Panc1 (cell line): ENCODE data around the gene TRIM22. TPM values are rescaled to one million over a fixed set of nuclear protein-coding genes. Genes with fewer than 3 reads are reported as not detected.

Source experiments
- ATAC-seq: fragments of 200-7000 bp; cut with Tn5 transposase; 2 replicates; pipeline ENCODE4 v1.9.1; 2020; ENCODE audit warnings: mild to moderate bottlenecking, moderate library complexity
- BruUV-seq: library from RNA; stranded (reverse); fragments of 400-500 nt; replicated peaks from 2 replicates; lab custom pipeline; 2021; lab: Mats Ljungman, UMichigan
- CTCF ChIA-PET: fragments of 300-600 bp; sonication (Branson Sonifier 250); formaldehyde crosslinking; loops from one replicate; lab custom pipeline; 2022; ENCODE audit warnings: antibody characterized with exemption; lab: Charles Lee
- POLR2A ChIA-PET: fragments of 300-600 bp; sonication (Branson Sonifier 250); formaldehyde crosslinking; loops from one replicate; lab custom pipeline; 2022; ENCODE audit warnings: antibody characterized with exemption; lab: Charles Lee
- DNase-seq: peaks from one replicate; pipeline ENCODE4 v3.0.0-alpha.2; 2010; ENCODE audit warnings: low read depth, low spot score
- H3K27ac ChIP-seq: 2 replicates; pipeline ENCODE4 v1.5.1; 2011; ENCODE audit warnings: mild to moderate bottlenecking, low read length, inconsistent platforms
- H3K27me3 ChIP-seq: fragments of 200-500 bp; sonication (Bioruptor generic); 2 replicates; pipeline ENCODE4 v1.6.0; 2014; ENCODE audit warnings: low read length, inconsistent platforms; ENCODE audit not compliant: control insufficient read depth, insufficient read depth
- H3K36me3 ChIP-seq: fragments of 200-500 bp; sonication (Bioruptor generic); 2 replicates; pipeline ENCODE4 v1.5.1; 2014; ENCODE audit warnings: inconsistent platforms, mild to moderate bottlenecking, low read length, moderate library complexity; ENCODE audit not compliant: control insufficient read depth, insufficient read depth
- H3K4me1 ChIP-seq: 2 replicates; pipeline ENCODE4 v1.5.1; 2011; ENCODE audit warnings: inconsistent platforms, mild to moderate bottlenecking, low read length, moderate library complexity; ENCODE audit not compliant: control insufficient read depth, insufficient read depth
- H3K4me3 ChIP-seq, 2 experiments: 2 replicates each; pipeline ENCODE4 v1.5.1; 2011 to 2012; ENCODE audit warnings: low read depth in 2 of 2, low read length in 2 of 2, mild to moderate bottlenecking in 2 of 2, inconsistent platforms in 1 of 2, moderate library complexity in 1 of 2
- H3K9me3 ChIP-seq: fragments of 200-500 bp; sonication (Bioruptor generic); 2 replicates; pipeline ENCODE4 v1.5.1; 2014; ENCODE audit warnings: low read depth, mild to moderate bottlenecking, inconsistent platforms, low read length, moderate library complexity; ENCODE audit not compliant: control insufficient read depth, insufficient read depth
- CTCF ChIP-seq: fragments of 450-650 bp; IDR thresholded peaks from 2 replicates; pipeline ENCODE4 v1.5.1; 2017; ENCODE audit warnings: mild to moderate bottlenecking
- POLR2AphosphoS5 ChIP-seq: IDR thresholded peaks from 2 replicates; pipeline ENCODE4 v1.6.1; 2012; ENCODE audit warnings: mild to moderate bottlenecking, low read depth, low read length, moderate library complexity
- REST ChIP-seq, 2 experiments: IDR thresholded peaks; 2 replicates each; pipeline ENCODE4 v1.6.1; 2011 to 2012; ENCODE audit warnings: low read depth in 2 of 2, control low read depth in 1 of 2, low read length in 1 of 2, mild to moderate bottlenecking in 1 of 2, moderate library complexity in 1 of 2; ENCODE audit not compliant: insufficient read depth in 1 of 2
- SIN3A ChIP-seq: IDR thresholded peaks from 2 replicates; pipeline ENCODE4 v1.6.1; 2012; ENCODE audit warnings: low read depth, mild to moderate bottlenecking, low read length, moderate library complexity, borderline replicate concordance; ENCODE audit not compliant: insufficient read depth
- TCF7L2 ChIP-seq: IDR thresholded peaks from 2 replicates; pipeline ENCODE4 v1.6.1; 2011; ENCODE audit warnings: mild to moderate bottlenecking, low read depth, low read length, inconsistent platforms
- in situ Hi-C: cut with HindIII; loops from 2 replicates; pipeline ENCODE4 v1.10.0; 2016; ENCODE audit warnings: low sequenced_read_pairs, low pct_unique_long_range_greater_than_20kb
- intact Hi-C: fragments of 100-400 bp; cut with micrococcal nuclease; formaldehyde crosslinking; loops from one replicate; pipeline ENCODE4 v1.10.0; 2022; ENCODE audit not compliant: unreplicated experiment
- total RNA-seq: library from RNA; stranded (reverse); gene quantifications from one replicate; pipeline ENCODE4 v1.2.1, GENCODE V29; 2021; ENCODE audit not compliant: unreplicated experiment

TRIM22 gene
- total RNA-seq, 1 experiment from 2014 or later = 1.4 TPM

GRCh38 chr11:5749836-5750235, 60.2 kb downstream of the TRIM22 start:
- Histone ChIP-seq H3K4me1 (no peaks in the 10 kb centered on the region), H3K36me3 (no peaks in the 10 kb centered on the region), H3K9me3 (no peaks in the 10 kb centered on the region), H3K4me3 (no peak overlapping the region), H3K27me3 (peaks cover 2% of the 10 kb centered on the region; the same call in 1 of the 2 replicates), H3K27ac (no peak overlapping the region)
- no peak for TF ChIP-seq REST (IDR thresholded peaks at IDR 0.05; ENCODE audit: insufficient read depth in 1 of 2, low read depth in 2 of 2, low read length in 1 of 2)
- ATAC-seq (no peak), DNase-seq (no peak)
- ChIA-PET CTCF (no interaction called here), POLR2A (no interaction called here)
- intact Hi-C loops = no loop called here
- in situ Hi-C loops = no loop called here
- BruUV-seq = no TSS peak

GRCh38 chr11:5753943-5754342, 64.4 kb downstream of the TRIM22 start, which contains the start of gene OR52N4:
Gene OR52N4 (plus strand): TSS chr11:5754243. CDS start chr11:5754741, 498 bp downstream.
- no peak for ATAC-seq
- TF ChIP-seq REST (IDR thresholded peaks at IDR 0.05; ENCODE audit: insufficient read depth in 1 of 2, low read depth in 2 of 2, low read length in 1 of 2) = no peak
- TF ChIP-seq CTCF = no peak
- no peak for TF ChIP-seq POLR2AphosphoS5
- TF ChIP-seq TCF7L2 = no peak
- TF ChIP-seq SIN3A = no peak
- Histone ChIP-seq H3K9me3 (no peaks in the 10 kb centered on the region), H3K27me3 (peaks cover 2% of the 10 kb centered on the region; the same call in 1 of the 2 replicates), H3K4me1 (no peaks in the 10 kb centered on the region), H3K4me3 (no peak within 1 kb of the TSS), H3K36me3 (no peaks in the 10 kb centered on the region), H3K27ac (no peak within 1 kb of the TSS)
- CTCF ChIA-PET = no interaction called here
- no TSS peak for BruUV-seq
- no peak for DNase-seq
- in situ Hi-C loops (no loop called here), intact Hi-C loops (no loop called here)
- POLR2A ChIA-PET = no interaction called here

Other genes starting within 250 kb of the TRIM22 start
- gene OR51I1, start 248.3 kb upstream of the TRIM22 start, total RNA-seq = not detected
- gene OR51I2, start 240.5 kb upstream of the TRIM22 start, total RNA-seq = not detected
- not detected for gene OR52D1, start 201.1 kb upstream of the TRIM22 start, total RNA-seq
- not detected for gene UBQLN3, start 179.8 kb upstream of the TRIM22 start, total RNA-seq
- gene UBQLNL, start 173.1 kb upstream of the TRIM22 start, total RNA-seq = 0.72 TPM
- gene OR52H1, start 141.2 kb upstream of the TRIM22 start, total RNA-seq = 0.15 TPM
- gene OR52B6, start 108.9 kb upstream of the TRIM22 start, total RNA-seq = not detected
- gene TRIM6, start 93.2 kb upstream of the TRIM22 start, total RNA-seq = 53.8 TPM
- 1.5 TPM for gene TRIM34, start 64.8 kb upstream of the TRIM22 start, total RNA-seq
- gene TRIM5, start 4.7 kb upstream of the TRIM22 start, total RNA-seq = 56.1 TPM
- not detected for gene OR56B1, start 46.7 kb downstream of the TRIM22 start, total RNA-seq
- not detected for gene OR52N4, start 64.5 kb downstream of the TRIM22 start, total RNA-seq
- gene OR52N5, start 93.6 kb downstream of the TRIM22 start, total RNA-seq = not detected
- gene OR52N1, start 101.5 kb downstream of the TRIM22 start, total RNA-seq = not detected
- gene OR52N2, start 119.1 kb downstream of the TRIM22 start, total RNA-seq = not detected
- gene OR52E6, start 152.1 kb downstream of the TRIM22 start, total RNA-seq = not detected
- gene OR52E8, start 167.9 kb downstream of the TRIM22 start, total RNA-seq = not detected
- not detected for gene OR52E4, start 190.8 kb downstream of the TRIM22 start, total RNA-seq
- gene OR52E5, start 203.4 kb downstream of the TRIM22 start, total RNA-seq = not detected